HG02943 (cell line): ENCODE data around the gene BATF3.
A peak's percentile ranks its signal among the peaks of the same experiment; 100 is the strongest.

Experiments used
- ATAC-seq: cut with Tn5 transposase; IDR thresholded peaks from one replicate; pipeline ENCODE4 v1.9.1; 2021; ENCODE audit warnings: mild to moderate bottlenecking, low read depth, moderate library complexity; ENCODE audit not compliant: unreplicated experiment

BATF3 gene

GRCh38 chr1:212686069-212686468 lies 13.6 kb downstream of the BATF3 start:
- ATAC-seq: no peak

DNA sequence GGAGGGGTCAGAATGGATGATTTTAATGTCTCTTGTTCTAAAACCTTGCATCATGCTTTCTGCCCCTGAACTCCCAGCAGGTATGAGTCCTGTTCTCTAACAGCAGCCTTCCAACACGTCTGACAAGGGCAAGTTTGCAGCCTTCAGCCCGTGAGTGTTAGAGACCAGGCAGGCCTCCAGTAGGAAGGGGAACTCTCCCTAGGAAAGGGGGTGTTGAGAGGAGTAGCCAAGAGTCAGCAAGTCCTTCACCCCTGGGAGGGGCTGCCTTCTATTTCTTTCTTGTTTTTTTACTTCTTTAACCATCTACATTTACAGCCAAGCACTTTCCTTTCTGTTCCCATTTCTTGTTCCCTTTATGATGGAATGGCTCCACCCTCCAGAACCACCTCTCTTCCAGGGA lies 14.2 kb downstream of the BATF3 start:
- no peak for ATAC-seq

- ATAC-seq: no peak
Observed at GRCh38 chr1:212684521-212685090, 15.0 kb downstream of the BATF3 start.

GRCh38 chr1:212684076-212684475 lies 15.6 kb downstream of the BATF3 start:
- ATAC-seq: no peak

- peak; percentile 79 for ATAC-seq
Observed at GRCh38 chr1:212683357-212683722, 16.3 kb downstream of the BATF3 start.

GRCh38 chr1:212680680-212681389 lies 18.8 kb downstream of the BATF3 start:
- no peak for ATAC-seq

DNA sequence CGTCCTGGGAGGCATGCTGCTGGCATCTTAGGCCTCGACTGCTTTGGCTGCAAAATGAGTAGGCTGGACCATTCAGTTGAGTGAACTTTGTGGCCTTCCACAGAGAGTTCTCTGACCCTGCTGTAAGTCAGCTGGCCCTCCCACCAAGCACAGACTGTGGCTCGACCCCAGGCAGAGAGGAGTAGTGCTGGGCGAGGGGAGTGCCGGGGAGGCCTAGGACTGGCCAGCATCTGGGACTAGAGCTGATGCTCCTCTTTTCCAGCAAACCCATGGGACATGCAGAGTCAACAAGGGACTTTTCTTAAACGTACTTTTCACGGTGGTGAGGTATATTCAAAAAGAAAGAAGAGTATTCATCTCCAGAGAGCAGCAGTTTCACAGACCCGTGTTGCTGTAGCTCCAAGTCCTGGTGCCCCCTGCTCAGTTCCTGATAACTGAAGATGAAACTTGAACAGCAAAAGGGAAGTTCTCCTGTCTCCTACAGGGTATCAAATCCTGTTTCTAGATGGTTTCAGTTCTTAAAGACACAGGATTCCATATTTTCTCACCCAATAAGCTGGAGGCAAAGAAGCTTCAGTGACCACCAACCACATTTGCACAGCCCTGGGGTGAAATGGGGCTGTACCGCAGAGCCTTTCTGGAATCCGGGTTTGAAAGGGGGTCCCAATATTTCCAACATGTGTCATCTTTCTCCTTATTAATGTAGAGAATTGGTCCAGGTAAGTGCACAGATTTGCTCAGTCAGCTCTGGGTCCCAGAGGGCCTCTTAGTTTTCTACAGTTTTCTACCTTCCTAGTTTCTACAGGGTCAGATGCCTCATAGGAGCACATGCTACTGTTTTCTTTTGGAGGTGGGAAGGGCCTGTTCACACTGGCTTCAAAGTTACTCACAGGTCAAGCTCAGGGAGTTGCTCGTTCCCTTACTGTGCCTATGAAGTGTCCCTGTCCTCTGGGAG lies 20.9 kb downstream of the BATF3 start:
- peak; percentile 55 for ATAC-seq

GRCh38 chr1:212677573-212677972 lies 22.1 kb downstream of the BATF3 start:
- ATAC-seq: no peak

- no peak for ATAC-seq
Observed at GRCh38 chr1:212677136-212677535, 22.5 kb downstream of the BATF3 start.

DNA sequence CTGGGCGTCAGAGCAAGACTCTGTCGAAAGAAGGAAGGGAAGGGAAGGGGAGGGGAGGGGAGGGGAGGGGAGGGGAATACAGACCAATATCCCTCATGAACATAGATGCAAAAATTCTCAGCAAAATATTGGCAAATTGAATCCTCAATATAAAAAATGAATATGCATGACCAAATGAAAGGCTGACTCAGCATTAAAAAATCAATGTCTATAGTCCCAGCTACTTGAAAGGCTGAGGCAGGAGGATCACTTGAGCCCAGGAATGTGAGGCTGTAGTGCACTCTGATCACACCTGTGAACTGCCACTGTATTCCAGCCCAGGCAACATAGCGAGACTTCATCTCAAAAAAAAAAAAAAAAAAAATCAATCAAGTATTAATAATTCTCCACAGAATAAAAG lies 24.0 kb downstream of the BATF3 start:
- ATAC-seq: no peak

DNA sequence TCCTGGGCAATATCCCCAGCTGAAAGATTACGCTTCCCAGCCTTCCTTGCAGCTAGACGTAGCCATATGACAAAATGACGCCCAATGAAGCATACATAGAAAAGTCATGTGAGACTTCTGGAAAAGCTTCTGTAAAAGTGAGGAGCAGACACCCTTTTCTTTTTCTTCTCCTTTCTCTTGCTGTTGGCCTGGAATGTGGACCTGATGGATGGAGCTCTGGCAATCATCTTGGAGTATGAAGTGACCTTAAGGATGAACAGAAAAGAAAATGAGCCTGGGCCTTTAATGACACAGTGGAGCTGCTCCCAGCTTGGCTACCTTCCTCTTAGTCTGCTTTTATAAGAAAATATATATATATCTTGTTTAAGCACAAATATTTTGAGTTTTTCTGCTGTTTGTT lies 24.8 kb downstream of the BATF3 start:
- no peak for ATAC-seq

- no peak for ATAC-seq
Observed at GRCh38 chr1:212671342-212672031, 28.2 kb downstream of the BATF3 start.

- no peak for ATAC-seq
Observed at GRCh38 chr1:212670882-212671281, 28.8 kb downstream of the BATF3 start.

DNA sequence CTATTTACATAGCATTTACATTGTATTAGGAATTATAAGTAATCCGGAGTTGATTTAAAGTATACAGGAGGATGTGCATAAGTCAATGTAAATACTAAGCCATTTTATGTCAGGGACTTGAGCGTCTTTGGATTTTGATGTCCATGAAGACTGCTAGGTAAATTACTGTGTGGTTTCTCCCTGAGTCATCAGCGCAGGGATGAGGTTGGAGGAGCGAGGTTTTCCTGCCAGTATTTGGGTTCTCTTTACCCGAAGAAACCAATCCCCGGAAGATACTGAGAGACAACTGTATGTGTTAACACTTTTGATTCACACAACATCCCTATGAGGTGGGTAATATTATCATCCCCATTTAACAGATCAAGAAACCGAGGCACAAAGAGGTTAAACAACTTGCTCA lies 29.3 kb downstream of the BATF3 start:
- no peak for ATAC-seq

DNA sequence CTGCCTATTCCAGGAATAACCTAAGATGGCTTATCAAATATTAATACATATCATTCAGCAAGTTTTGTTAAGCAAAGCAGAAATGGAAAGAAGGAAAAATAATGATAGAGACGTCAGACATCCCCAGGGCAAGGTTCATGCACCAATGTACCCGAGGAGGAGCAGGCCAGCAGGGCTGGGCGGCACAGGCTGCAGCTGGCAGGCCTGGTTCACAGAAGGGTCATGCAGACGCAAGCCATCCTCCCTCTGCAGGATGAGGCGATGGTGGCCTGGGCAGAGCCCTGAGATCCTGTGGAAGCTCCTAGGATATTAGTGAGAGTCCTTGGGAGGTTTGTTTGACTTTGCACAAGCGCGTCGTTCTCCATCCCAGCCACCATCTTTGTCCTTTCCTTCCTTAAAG lies 30.0 kb downstream of the BATF3 start:
- ATAC-seq: no peak

- ATAC-seq: no peak
Observed at GRCh38 chr1:212669102-212669501, 30.5 kb downstream of the BATF3 start.

- no peak for ATAC-seq
Observed at GRCh38 chr1:212668477-212668876, 31.2 kb downstream of the BATF3 start.

- no peak for ATAC-seq
Observed at GRCh38 chr1:212667223-212668139, 32.2 kb downstream of the BATF3 start.

- no peak for ATAC-seq
Observed at GRCh38 chr1:212666116-212666775, 33.4 kb downstream of the BATF3 start.
